GM23338 (cell line): ENCODE data around the gene CNTNAP2. TPM values are rescaled to one million over a fixed set of nuclear protein-coding genes. Genes with fewer than 3 reads are reported as not detected.

Source experiments
- ATAC-seq: fragments of 200-7000 bp; cut with Tn5 transposase; 3 replicates; pipeline ENCODE4 v1.9.1; 2020
- DNase-seq: peaks from one replicate; pipeline ENCODE4 v3.0.0-alpha.2; 2015; ENCODE audit warnings: low spot score
- H2AFZ ChIP-seq: fragments of 200-600 bp; sonication (generic); 2 replicates; pipeline ENCODE4 v1.8.0; 2016; ENCODE audit warnings: antibody characterized with exemption, mild to moderate bottlenecking, moderate library complexity
- H3F3A ChIP-seq: fragments of 200-600 bp; sonication (generic); replicated peaks from 2 replicates; pipeline ENCODE4 v1.8.0; 2017; ENCODE audit warnings: antibody characterized with exemption, mixed run types, low read depth
- H3K27ac ChIP-seq: fragments of 200-600 bp; sonication (generic); 2 replicates; pipeline ENCODE4 v1.6.1; 2016; ENCODE audit warnings: low read depth
- H3K27me3 ChIP-seq: fragments of 200-600 bp; sonication (generic); 2 replicates; pipeline ENCODE4 v1.8.0; 2016; ENCODE audit warnings: mild to moderate bottlenecking, mixed run types, moderate library complexity; ENCODE audit not compliant: insufficient read depth
- H3K36me3 ChIP-seq: fragments of 200-600 bp; sonication (generic); 2 replicates; pipeline ENCODE4 v1.8.0; 2016; ENCODE audit warnings: mild to moderate bottlenecking; ENCODE audit not compliant: insufficient read depth
- H3K4me1 ChIP-seq: fragments of 200-600 bp; sonication (generic); 2 replicates; pipeline ENCODE4 v1.8.0; 2016; ENCODE audit warnings: mild to moderate bottlenecking, moderate library complexity; ENCODE audit not compliant: insufficient read depth
- H3K4me2 ChIP-seq: fragments of 200-600 bp; sonication (generic); 2 replicates; pipeline ENCODE4 v1.7.1; 2017; ENCODE audit warnings: mixed run types
- H3K4me3 ChIP-seq: fragments of 200-600 bp; sonication (generic); 2 replicates; pipeline ENCODE4 v1.6.1; 2016; ENCODE audit warnings: mixed run types
- H3K79me2 ChIP-seq: fragments of 200-600 bp; sonication (generic); replicated peaks from 2 replicates; pipeline ENCODE4 v1.8.0; 2017; ENCODE audit warnings: mild to moderate bottlenecking; ENCODE audit not compliant: insufficient read depth
- H3K9me2 ChIP-seq: fragments of 200-600 bp; sonication (generic); 2 replicates; pipeline ENCODE4 v1.8.0; 2017; ENCODE audit not compliant: insufficient read depth
- H4K20me1 ChIP-seq: fragments of 200-600 bp; sonication (generic); replicated peaks from 2 replicates; pipeline ENCODE4 v1.8.0; 2017; ENCODE audit warnings: mild to moderate bottlenecking; ENCODE audit not compliant: insufficient read depth
- H3K27ac Mint-ChIP-seq: 2 replicates; pipeline ENCODE4 v1.8.0; 2020; ENCODE audit warnings: inconsistent platforms, mild to moderate bottlenecking, moderate library complexity, mixed read lengths
- H3K27me3 Mint-ChIP-seq: 3 replicates; pipeline ENCODE4 v1.8.0; 2022; ENCODE audit warnings: low read depth, mild to moderate bottlenecking, moderate library complexity, mixed read lengths, inconsistent platforms; ENCODE audit not compliant: insufficient read depth, poor library complexity
- H3K36me3 Mint-ChIP-seq: 3 replicates; pipeline ENCODE4 v1.8.0; 2021; ENCODE audit warnings: low read depth, mild to moderate bottlenecking, inconsistent platforms, moderate library complexity, mixed read lengths
- H3K4me1 Mint-ChIP-seq: 3 replicates; pipeline ENCODE4 v1.8.0; 2020; ENCODE audit warnings: mild to moderate bottlenecking, inconsistent platforms, mixed read lengths
- H3K4me3 Mint-ChIP-seq: 3 replicates; pipeline ENCODE4 v1.8.0; 2021; ENCODE audit warnings: moderate library complexity, mild to moderate bottlenecking, inconsistent platforms, mixed read lengths
- H3K9me3 Mint-ChIP-seq: 3 replicates; pipeline ENCODE4 v1.8.0; 2020; ENCODE audit warnings: moderate library complexity, mild to moderate bottlenecking, inconsistent platforms, mixed read lengths
- CREB1 ChIP-seq: fragments of 250-450 bp; sonication (Bioruptor Pico); IDR thresholded peaks from 2 replicates; pipeline ENCODE4 v1.5.0; 2020; ENCODE audit warnings: low read depth, mild to moderate bottlenecking, moderate library complexity
- EZH2 ChIP-seq: fragments of 200-600 bp; sonication (generic); IDR thresholded peaks from one replicate; pipeline ENCODE4 v1.8.0; 2017; ENCODE audit warnings: antibody characterized with exemption, mild to moderate bottlenecking, low read depth; ENCODE audit not compliant: unreplicated experiment
- NANOG ChIP-seq: IDR thresholded peaks from 2 replicates; pipeline ENCODE4 v1.6.1; 2016; ENCODE audit warnings: antibody characterized with exemption, borderline replicate concordance
- POLR2AphosphoS5 ChIP-seq: IDR thresholded peaks from 2 replicates; pipeline ENCODE4 v1.6.1; 2016; ENCODE audit warnings: antibody characterized with exemption, low read depth
- STAT1 ChIP-seq: IDR thresholded peaks from one replicate; pipeline ENCODE4 v1.6.1; 2016; ENCODE audit warnings: antibody characterized with exemption; ENCODE audit not compliant: unreplicated experiment
- ZNF114 ChIP-seq: fragments of 250-450 bp; sonication (Bioruptor Pico); IDR thresholded peaks from 2 replicates; pipeline ENCODE4 v1.5.0; 2020; ENCODE audit warnings: mild to moderate bottlenecking, moderate library complexity
- polyA plus RNA-seq: library from polyadenylated mRNA; unstranded; fragments of >200 nt; fragmentation: Nextera tagmentation; extraction: Ambion mirVana; gene quantifications from 2 replicates; pipeline ENCODE4 v1.2.1, GENCODE V29; 2016
- total RNA-seq: library from RNA; depleted of rRNA; stranded (reverse); fragments of >200 nt; shearing (Covaris generic); gene quantifications from 2 replicates; pipeline ENCODE4 v1.2.3, GENCODE V29; 2014
- TF ChIP-seq, protein P1 (sequence below): IDR thresholded peaks from 2 replicates; pipeline ENCODE4 v1.6.1; 2016; ENCODE audit warnings: antibody characterized with exemption
- TF ChIP-seq, protein P2 (sequence below): fragments of 250-450 bp; sonication (Bioruptor Pico); IDR thresholded peaks from 2 replicates; pipeline ENCODE4 v1.5.0; 2020; ENCODE audit warnings: mild to moderate bottlenecking, moderate library complexity
- TF ChIP-seq, protein P3 (sequence below): IDR thresholded peaks from one replicate; pipeline ENCODE4 v1.6.1; 2018; ENCODE audit warnings: antibody characterized with exemption; ENCODE audit not compliant: unreplicated experiment
- TF ChIP-seq, protein P4 (sequence below), 2 experiments: fragments of 200-600 bp in 1 of 2; sonication (generic) in 1 of 2; conservative IDR thresholded peaks; 2 replicates each; pipeline versions ENCODE4 v1.5.1 to v1.6.1; 2016 to 2017; ENCODE audit warnings: antibody characterized with exemption in 2 of 2, low read depth in 2 of 2, mild to moderate bottlenecking in 2 of 2, moderate library complexity in 1 of 2

CNTNAP2 gene
- total and polyA plus RNA-seq, 2 experiments from 2014 or later, result 38.2 to 61.3 TPM

DNA sequence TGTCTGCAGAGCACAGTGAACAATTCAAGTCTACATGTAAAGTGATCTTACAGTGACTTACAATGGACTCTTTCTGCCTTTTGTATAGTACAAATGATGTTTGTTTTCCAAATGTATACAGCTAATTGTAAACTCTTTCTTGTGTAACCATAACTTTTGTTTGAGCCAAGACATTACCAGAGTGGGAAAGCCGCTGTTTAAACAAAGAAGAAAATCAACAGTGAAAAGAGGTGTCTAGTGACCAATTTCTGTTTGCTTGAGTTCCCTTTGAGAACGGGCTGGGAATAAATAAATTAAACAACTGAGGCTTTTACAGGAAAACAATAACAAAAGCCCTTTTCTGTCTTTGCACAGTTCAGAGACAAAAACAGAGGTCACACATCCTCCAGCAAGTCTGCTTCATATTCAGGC lies 1163.4 kb downstream of the CNTNAP2 start:
- H3K4me3 ChIP-seq, result no peak overlapping the region
- no peak overlapping the region for H3K27ac ChIP-seq
- no peak overlapping the region for H2AFZ ChIP-seq
- Mint-ChIP-seq H3K9me3 (peaks cover 6% of the 10 kb centered on the region; the same call in 2 of the 3 replicates), H3K4me3 (no peak overlapping the region), H3K27ac (no peak overlapping the region; the same call in 1 of the 2 replicates), H3K27me3 (no peaks in the 10 kb centered on the region), H3K4me1 (peaks cover 4% of the 10 kb centered on the region; the same call in 1 of the 3 replicates), H3K36me3 (no peaks in the 10 kb centered on the region)
- ATAC-seq, result no peak
- no peaks in the 10 kb centered on the region for H3K36me3 ChIP-seq
- H3K4me2 ChIP-seq, result no peak overlapping the region
- no peaks in the 10 kb centered on the region for H3K79me2 ChIP-seq
- no peak for DNase-seq
- H4K20me1 ChIP-seq, result no peaks in the 10 kb centered on the region
- no peaks in the 10 kb centered on the region for H3K4me1 ChIP-seq
- no peaks in the 10 kb centered on the region for H3F3A ChIP-seq
- TF ChIP-seq EZH2 (no peak), STAT1 (no peak), CREB1 (CRISPR knock-in tag) (no peak), NANOG (no peak), ZNF114 (CRISPR knock-in tag) (no peak), POLR2AphosphoS5 (no peak)
- TF ChIP-seq, protein P1, sequence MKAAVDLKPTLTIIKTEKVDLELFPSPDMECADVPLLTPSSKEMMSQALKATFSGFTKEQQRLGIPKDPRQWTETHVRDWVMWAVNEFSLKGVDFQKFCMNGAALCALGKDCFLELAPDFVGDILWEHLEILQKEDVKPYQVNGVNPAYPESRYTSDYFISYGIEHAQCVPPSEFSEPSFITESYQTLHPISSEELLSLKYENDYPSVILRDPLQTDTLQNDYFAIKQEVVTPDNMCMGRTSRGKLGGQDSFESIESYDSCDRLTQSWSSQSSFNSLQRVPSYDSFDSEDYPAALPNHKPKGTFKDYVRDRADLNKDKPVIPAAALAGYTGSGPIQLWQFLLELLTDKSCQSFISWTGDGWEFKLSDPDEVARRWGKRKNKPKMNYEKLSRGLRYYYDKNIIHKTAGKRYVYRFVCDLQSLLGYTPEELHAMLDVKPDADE, result no peak
- TF ChIP-seq, protein P2, sequence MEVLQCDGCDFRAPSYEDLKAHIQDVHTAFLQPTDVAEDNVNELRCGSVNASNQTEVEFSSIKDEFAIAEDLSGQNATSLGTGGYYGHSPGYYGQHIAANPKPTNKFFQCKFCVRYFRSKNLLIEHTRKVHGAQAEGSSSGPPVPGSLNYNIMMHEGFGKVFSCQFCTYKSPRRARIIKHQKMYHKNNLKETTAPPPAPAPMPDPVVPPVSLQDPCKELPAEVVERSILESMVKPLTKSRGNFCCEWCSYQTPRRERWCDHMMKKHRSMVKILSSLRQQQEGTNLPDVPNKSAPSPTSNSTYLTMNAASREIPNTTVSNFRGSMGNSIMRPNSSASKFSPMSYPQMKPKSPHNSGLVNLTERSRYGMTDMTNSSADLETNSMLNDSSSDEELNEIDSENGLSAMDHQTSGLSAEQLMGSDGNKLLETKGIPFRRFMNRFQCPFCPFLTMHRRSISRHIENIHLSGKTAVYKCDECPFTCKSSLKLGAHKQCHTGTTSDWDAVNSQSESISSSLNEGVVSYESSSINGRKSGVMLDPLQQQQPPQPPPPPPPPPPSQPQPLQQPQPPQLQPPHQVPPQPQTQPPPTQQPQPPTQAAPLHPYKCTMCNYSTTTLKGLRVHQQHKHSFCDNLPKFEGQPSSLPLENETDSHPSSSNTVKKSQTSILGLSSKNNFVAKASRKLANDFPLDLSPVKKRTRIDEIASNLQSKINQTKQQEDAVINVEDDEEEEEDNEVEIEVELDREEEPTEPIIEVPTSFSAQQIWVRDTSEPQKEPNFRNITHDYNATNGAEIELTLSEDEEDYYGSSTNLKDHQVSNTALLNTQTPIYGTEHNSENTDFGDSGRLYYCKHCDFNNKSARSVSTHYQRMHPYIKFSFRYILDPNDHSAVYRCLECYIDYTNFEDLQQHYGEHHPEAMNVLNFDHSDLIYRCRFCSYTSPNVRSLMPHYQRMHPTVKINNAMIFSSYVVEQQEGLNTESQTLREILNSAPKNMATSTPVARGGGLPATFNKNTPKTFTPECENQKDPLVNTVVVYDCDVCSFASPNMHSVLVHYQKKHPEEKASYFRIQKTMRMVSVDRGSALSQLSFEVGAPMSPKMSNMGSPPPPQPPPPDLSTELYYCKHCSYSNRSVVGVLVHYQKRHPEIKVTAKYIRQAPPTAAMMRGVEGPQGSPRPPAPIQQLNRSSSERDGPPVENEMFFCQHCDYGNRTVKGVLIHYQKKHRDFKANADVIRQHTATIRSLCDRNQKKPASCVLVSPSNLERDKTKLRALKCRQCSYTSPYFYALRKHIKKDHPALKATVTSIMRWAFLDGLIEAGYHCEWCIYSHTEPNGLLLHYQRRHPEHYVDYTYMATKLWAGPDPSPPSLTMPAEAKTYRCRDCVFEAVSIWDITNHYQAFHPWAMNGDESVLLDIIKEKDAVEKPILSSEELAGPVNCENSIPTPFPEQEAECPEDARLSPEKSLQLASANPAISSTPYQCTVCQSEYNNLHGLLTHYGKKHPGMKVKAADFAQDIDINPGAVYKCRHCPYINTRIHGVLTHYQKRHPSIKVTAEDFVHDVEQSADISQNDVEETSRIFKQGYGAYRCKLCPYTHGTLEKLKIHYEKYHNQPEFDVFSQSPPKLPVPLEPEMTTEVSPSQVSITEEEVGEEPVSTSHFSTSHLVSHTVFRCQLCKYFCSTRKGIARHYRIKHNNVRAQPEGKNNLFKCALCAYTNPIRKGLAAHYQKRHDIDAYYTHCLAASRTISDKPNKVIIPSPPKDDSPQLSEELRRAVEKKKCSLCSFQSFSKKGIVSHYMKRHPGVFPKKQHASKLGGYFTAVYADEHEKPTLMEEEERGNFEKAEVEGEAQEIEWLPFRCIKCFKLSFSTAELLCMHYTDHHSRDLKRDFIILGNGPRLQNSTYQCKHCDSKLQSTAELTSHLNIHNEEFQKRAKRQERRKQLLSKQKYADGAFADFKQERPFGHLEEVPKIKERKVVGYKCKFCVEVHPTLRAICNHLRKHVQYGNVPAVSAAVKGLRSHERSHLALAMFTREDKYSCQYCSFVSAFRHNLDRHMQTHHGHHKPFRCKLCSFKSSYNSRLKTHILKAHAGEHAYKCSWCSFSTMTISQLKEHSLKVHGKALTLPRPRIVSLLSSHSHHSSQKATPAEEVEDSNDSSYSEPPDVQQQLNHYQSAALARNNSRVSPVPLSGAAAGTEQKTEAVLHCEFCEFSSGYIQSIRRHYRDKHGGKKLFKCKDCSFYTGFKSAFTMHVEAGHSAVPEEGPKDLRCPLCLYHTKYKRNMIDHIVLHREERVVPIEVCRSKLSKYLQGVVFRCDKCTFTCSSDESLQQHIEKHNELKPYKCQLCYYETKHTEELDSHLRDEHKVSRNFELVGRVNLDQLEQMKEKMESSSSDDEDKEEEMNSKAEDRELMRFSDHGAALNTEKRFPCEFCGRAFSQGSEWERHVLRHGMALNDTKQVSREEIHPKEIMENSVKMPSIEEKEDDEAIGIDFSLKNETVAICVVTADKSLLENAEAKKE (CRISPR knock-in tag), result no peak
- TF ChIP-seq, protein P3, sequence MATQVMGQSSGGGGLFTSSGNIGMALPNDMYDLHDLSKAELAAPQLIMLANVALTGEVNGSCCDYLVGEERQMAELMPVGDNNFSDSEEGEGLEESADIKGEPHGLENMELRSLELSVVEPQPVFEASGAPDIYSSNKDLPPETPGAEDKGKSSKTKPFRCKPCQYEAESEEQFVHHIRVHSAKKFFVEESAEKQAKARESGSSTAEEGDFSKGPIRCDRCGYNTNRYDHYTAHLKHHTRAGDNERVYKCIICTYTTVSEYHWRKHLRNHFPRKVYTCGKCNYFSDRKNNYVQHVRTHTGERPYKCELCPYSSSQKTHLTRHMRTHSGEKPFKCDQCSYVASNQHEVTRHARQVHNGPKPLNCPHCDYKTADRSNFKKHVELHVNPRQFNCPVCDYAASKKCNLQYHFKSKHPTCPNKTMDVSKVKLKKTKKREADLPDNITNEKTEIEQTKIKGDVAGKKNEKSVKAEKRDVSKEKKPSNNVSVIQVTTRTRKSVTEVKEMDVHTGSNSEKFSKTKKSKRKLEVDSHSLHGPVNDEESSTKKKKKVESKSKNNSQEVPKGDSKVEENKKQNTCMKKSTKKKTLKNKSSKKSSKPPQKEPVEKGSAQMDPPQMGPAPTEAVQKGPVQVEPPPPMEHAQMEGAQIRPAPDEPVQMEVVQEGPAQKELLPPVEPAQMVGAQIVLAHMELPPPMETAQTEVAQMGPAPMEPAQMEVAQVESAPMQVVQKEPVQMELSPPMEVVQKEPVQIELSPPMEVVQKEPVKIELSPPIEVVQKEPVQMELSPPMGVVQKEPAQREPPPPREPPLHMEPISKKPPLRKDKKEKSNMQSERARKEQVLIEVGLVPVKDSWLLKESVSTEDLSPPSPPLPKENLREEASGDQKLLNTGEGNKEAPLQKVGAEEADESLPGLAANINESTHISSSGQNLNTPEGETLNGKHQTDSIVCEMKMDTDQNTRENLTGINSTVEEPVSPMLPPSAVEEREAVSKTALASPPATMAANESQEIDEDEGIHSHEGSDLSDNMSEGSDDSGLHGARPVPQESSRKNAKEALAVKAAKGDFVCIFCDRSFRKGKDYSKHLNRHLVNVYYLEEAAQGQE, result no peak
- TF ChIP-seq, protein P4, sequence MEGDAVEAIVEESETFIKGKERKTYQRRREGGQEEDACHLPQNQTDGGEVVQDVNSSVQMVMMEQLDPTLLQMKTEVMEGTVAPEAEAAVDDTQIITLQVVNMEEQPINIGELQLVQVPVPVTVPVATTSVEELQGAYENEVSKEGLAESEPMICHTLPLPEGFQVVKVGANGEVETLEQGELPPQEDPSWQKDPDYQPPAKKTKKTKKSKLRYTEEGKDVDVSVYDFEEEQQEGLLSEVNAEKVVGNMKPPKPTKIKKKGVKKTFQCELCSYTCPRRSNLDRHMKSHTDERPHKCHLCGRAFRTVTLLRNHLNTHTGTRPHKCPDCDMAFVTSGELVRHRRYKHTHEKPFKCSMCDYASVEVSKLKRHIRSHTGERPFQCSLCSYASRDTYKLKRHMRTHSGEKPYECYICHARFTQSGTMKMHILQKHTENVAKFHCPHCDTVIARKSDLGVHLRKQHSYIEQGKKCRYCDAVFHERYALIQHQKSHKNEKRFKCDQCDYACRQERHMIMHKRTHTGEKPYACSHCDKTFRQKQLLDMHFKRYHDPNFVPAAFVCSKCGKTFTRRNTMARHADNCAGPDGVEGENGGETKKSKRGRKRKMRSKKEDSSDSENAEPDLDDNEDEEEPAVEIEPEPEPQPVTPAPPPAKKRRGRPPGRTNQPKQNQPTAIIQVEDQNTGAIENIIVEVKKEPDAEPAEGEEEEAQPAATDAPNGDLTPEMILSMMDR (conservative IDR thresholded peaks at IDR 0.05; ENCODE audit: low read depth in 2 of 2), result no peak
- H3K27me3 ChIP-seq, result no peaks in the 10 kb centered on the region
- no peaks in the 10 kb centered on the region for H3K9me2 ChIP-seq
